OCI-LY1 (cell line): ENCODE measurements around the gene ABCA7.

Source experiments
- EZH2 ChIP-seq: fragments of 200-600 bp; sonication (generic), shearing (Covaris generic); IDR thresholded peaks from 2 replicates; pipeline ENCODE4 v1.8.0; 2017; ENCODE audit warnings: borderline replicate concordance, mixed run types, mild to moderate bottlenecking, antibody characterized with exemption, low read length, moderate library complexity, mixed read lengths
- TF ChIP-seq, protein P1 (sequence below): fragments of 200-600 bp; sonication (generic), shearing (Covaris generic); IDR thresholded peaks from 2 replicates; pipeline ENCODE4 v1.5.1; 2017; ENCODE audit warnings: mild to moderate bottlenecking, antibody characterized with exemption, low read length, moderate library complexity, mixed read lengths

DNA sequence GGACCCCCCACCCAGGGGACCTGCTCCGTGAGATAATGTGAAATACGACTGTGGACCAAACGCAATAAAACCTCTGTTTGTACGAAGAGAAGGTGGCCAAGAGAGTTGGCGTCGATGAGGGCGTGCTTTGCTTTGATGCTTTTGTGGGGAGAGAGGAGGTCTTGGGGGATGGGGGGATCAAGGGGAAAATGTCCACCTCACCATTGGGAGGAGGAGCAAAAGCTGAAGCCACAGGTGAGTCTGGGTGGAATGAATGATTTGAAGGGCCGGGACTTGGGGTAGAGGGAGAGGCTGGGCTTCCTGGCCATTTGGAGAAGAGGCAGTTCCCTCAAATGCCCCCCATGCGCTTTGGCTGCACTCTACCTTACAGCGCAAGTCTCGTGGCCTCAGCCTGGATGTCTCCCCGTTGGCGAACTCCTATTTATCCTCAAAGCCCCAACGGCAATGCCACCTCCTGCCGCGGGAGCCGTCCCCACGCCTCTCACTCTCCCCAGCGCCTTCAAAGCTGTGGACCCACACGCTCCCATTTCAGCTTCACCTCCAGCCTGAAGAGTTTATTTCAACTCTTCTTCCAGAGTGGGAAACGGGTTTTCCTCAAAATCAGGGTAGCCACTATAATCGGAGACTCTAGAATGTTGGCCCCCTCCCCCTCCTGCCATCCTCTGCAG, 795 bp upstream of the ABCA7 start:
- no peak for TF ChIP-seq EZH2
- TF ChIP-seq, protein P1, sequence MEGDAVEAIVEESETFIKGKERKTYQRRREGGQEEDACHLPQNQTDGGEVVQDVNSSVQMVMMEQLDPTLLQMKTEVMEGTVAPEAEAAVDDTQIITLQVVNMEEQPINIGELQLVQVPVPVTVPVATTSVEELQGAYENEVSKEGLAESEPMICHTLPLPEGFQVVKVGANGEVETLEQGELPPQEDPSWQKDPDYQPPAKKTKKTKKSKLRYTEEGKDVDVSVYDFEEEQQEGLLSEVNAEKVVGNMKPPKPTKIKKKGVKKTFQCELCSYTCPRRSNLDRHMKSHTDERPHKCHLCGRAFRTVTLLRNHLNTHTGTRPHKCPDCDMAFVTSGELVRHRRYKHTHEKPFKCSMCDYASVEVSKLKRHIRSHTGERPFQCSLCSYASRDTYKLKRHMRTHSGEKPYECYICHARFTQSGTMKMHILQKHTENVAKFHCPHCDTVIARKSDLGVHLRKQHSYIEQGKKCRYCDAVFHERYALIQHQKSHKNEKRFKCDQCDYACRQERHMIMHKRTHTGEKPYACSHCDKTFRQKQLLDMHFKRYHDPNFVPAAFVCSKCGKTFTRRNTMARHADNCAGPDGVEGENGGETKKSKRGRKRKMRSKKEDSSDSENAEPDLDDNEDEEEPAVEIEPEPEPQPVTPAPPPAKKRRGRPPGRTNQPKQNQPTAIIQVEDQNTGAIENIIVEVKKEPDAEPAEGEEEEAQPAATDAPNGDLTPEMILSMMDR, result no peak
